Stimulated activated CD8-positive, alpha-beta memory T cell treated with anti-CD3 and anti-CD28 coated beads, Interleukin-12 subunit alpha, Interleukin-12 subunit beta, amount 100 ng/mL, for 1 hour (primary cell): ENCODE results near the gene LDLRAD3.

ENCODE experiments used
- DNase-seq: peaks from one replicate; pipeline ENCODE4 v3.0.0-alpha.2; 2020; ENCODE audit warnings: low read depth

LDLRAD3 gene

GRCh38 chr11:36278531-36279282, 334.8 kb downstream of the LDLRAD3 start:
- no peak for DNase-seq

GRCh38 chr11:36280531-36280930, 336.7 kb downstream of the LDLRAD3 start:
- no peak for DNase-seq
